Measurements from ENCODE around the gene LAMA3.

The LAMA3 gene

GRCh38 chr18:23810396-23810795, 121.1 kb downstream of the LAMA3 start:
- no peak for DNase-seq (ENCODE audit: low read depth, low spot score)
- Histone ChIP-seq H3K4me1 (ENCODE audit: insufficient read depth, insufficient read length) (peaks cover 2% of the 10 kb centered on the region), H3K9me3 (ENCODE audit: insufficient read depth, low read length) (no peaks in the 10 kb centered on the region), H3K9ac (ENCODE audit: insufficient read length, low read depth) (no peak overlapping the region), H3K4me3 (ENCODE audit: insufficient read length, low read depth) (no peak overlapping the region), H3K27me3 (ENCODE audit: insufficient read depth, insufficient read length) (no peaks in the 10 kb centered on the region), H3K36me3 (ENCODE audit: insufficient read depth, insufficient read length, low read length) (no peaks in the 10 kb centered on the region)
- TF ChIP-seq SUZ12 (IDR thresholded peaks at IDR 0.05; ENCODE audit: extremely low read depth, insufficient read depth, insufficient read length) (no peak), YY1 (IDR thresholded peaks at IDR 0.05; ENCODE audit: insufficient read depth, insufficient read length) (no peak), ZNF274 (IDR thresholded peaks at IDR 0.05; ENCODE audit: low read depth, low read length) (no peak)

- TF ChIP-seq SUZ12 (IDR thresholded peaks at IDR 0.05; ENCODE audit: extremely low read depth, insufficient read depth, insufficient read length): no peak
- TF ChIP-seq YY1 (IDR thresholded peaks at IDR 0.05; ENCODE audit: insufficient read depth, insufficient read length): no peak
- no peak for TF ChIP-seq ZNF274 (IDR thresholded peaks at IDR 0.05; ENCODE audit: low read depth, low read length)
- DNase-seq (ENCODE audit: low read depth, low spot score): no peak
- Histone ChIP-seq H3K27me3 (ENCODE audit: insufficient read depth, insufficient read length) (no peaks in the 10 kb centered on the region), H3K9ac (ENCODE audit: insufficient read length, low read depth) (no peak overlapping the region), H3K36me3 (ENCODE audit: insufficient read depth, insufficient read length, low read length) (no peaks in the 10 kb centered on the region), H3K4me3 (ENCODE audit: insufficient read length, low read depth) (no peak overlapping the region), H3K9me3 (ENCODE audit: insufficient read depth, low read length) (no peaks in the 10 kb centered on the region), H3K4me1 (ENCODE audit: insufficient read depth, insufficient read length) (peaks cover 2% of the 10 kb centered on the region)
Observed at GRCh38 chr18:23811176-23811575, 121.9 kb downstream of the LAMA3 start.

- peaks cover 2% of the 10 kb centered on the region for H3K4me1 ChIP-seq (ENCODE audit: insufficient read depth, insufficient read length)
- H3K36me3 ChIP-seq (ENCODE audit: insufficient read depth, insufficient read length, low read length): no peaks in the 10 kb centered on the region
- no peak for TF ChIP-seq YY1 (IDR thresholded peaks at IDR 0.05; ENCODE audit: insufficient read depth, insufficient read length)
- TF ChIP-seq ZNF274 (IDR thresholded peaks at IDR 0.05; ENCODE audit: low read depth, low read length): no peak
- TF ChIP-seq SUZ12 (IDR thresholded peaks at IDR 0.05; ENCODE audit: extremely low read depth, insufficient read depth, insufficient read length): no peak
- DNase-seq (ENCODE audit: low read depth, low spot score): no peak
- no peaks in the 10 kb centered on the region for H3K27me3 ChIP-seq (ENCODE audit: insufficient read depth, insufficient read length)
- H3K4me3 ChIP-seq (ENCODE audit: insufficient read length, low read depth): no peak overlapping the region
- no peak overlapping the region for H3K9ac ChIP-seq (ENCODE audit: insufficient read length, low read depth)
- no peaks in the 10 kb centered on the region for H3K9me3 ChIP-seq (ENCODE audit: insufficient read depth, low read length)
Observed at GRCh38 chr18:23812546-23813440, 123.5 kb downstream of the LAMA3 start.

- Histone ChIP-seq H3K4me3 (ENCODE audit: insufficient read length, low read depth) (no peak overlapping the region), H3K4me1 (ENCODE audit: insufficient read depth, insufficient read length) (peaks cover 2% of the 10 kb centered on the region), H3K27me3 (ENCODE audit: insufficient read depth, insufficient read length) (no peaks in the 10 kb centered on the region), H3K36me3 (ENCODE audit: insufficient read depth, insufficient read length, low read length) (no peaks in the 10 kb centered on the region), H3K9ac (ENCODE audit: insufficient read length, low read depth) (no peak overlapping the region), H3K9me3 (ENCODE audit: insufficient read depth, low read length) (no peaks in the 10 kb centered on the region)
- TF ChIP-seq ZNF274 (IDR thresholded peaks at IDR 0.05; ENCODE audit: low read depth, low read length) (no peak), YY1 (IDR thresholded peaks at IDR 0.05; ENCODE audit: insufficient read depth, insufficient read length) (no peak), SUZ12 (IDR thresholded peaks at IDR 0.05; ENCODE audit: extremely low read depth, insufficient read depth, insufficient read length) (no peak)
- DNase-seq (ENCODE audit: low read depth, low spot score): no peak
Observed at GRCh38 chr18:23814991-23815614, 125.8 kb downstream of the LAMA3 start.

- Histone ChIP-seq H3K9ac (ENCODE audit: insufficient read length, low read depth) (no peak overlapping the region), H3K9me3 (ENCODE audit: insufficient read depth, low read length) (no peaks in the 10 kb centered on the region), H3K4me3 (ENCODE audit: insufficient read length, low read depth) (no peak overlapping the region), H3K27me3 (ENCODE audit: insufficient read depth, insufficient read length) (no peaks in the 10 kb centered on the region), H3K4me1 (ENCODE audit: insufficient read depth, insufficient read length) (peaks cover 2% of the 10 kb centered on the region), H3K36me3 (ENCODE audit: insufficient read depth, insufficient read length, low read length) (no peaks in the 10 kb centered on the region)
- TF ChIP-seq ZNF274 (IDR thresholded peaks at IDR 0.05; ENCODE audit: low read depth, low read length) (no peak), SUZ12 (IDR thresholded peaks at IDR 0.05; ENCODE audit: extremely low read depth, insufficient read depth, insufficient read length) (no peak), YY1 (IDR thresholded peaks at IDR 0.05; ENCODE audit: insufficient read depth, insufficient read length) (no peak)
- no peak for DNase-seq (ENCODE audit: low read depth, low spot score)
Observed at GRCh38 chr18:23816021-23816420, 126.8 kb downstream of the LAMA3 start.

GRCh38 chr18:23816740-23817139, 127.5 kb downstream of the LAMA3 start:
- no peak for DNase-seq (ENCODE audit: low read depth, low spot score)
- Histone ChIP-seq H3K4me1 (ENCODE audit: insufficient read depth, insufficient read length) (no peaks in the 10 kb centered on the region), H3K4me3 (ENCODE audit: insufficient read length, low read depth) (no peak overlapping the region), H3K9ac (ENCODE audit: insufficient read length, low read depth) (no peak overlapping the region), H3K9me3 (ENCODE audit: insufficient read depth, low read length) (no peaks in the 10 kb centered on the region), H3K36me3 (ENCODE audit: insufficient read depth, insufficient read length, low read length) (no peaks in the 10 kb centered on the region), H3K27me3 (ENCODE audit: insufficient read depth, insufficient read length) (no peaks in the 10 kb centered on the region)
- TF ChIP-seq ZNF274 (IDR thresholded peaks at IDR 0.05; ENCODE audit: low read depth, low read length) (no peak), YY1 (IDR thresholded peaks at IDR 0.05; ENCODE audit: insufficient read depth, insufficient read length) (no peak), SUZ12 (IDR thresholded peaks at IDR 0.05; ENCODE audit: extremely low read depth, insufficient read depth, insufficient read length) (no peak)

- Histone ChIP-seq H3K9me3 (ENCODE audit: insufficient read depth, low read length) (no peaks in the 10 kb centered on the region), H3K9ac (ENCODE audit: insufficient read length, low read depth) (no peak overlapping the region), H3K4me3 (ENCODE audit: insufficient read length, low read depth) (no peak overlapping the region), H3K36me3 (ENCODE audit: insufficient read depth, insufficient read length, low read length) (no peaks in the 10 kb centered on the region), H3K4me1 (ENCODE audit: insufficient read depth, insufficient read length) (no peaks in the 10 kb centered on the region), H3K27me3 (ENCODE audit: insufficient read depth, insufficient read length) (no peaks in the 10 kb centered on the region)
- TF ChIP-seq SUZ12 (IDR thresholded peaks at IDR 0.05; ENCODE audit: extremely low read depth, insufficient read depth, insufficient read length) (no peak), ZNF274 (IDR thresholded peaks at IDR 0.05; ENCODE audit: low read depth, low read length) (no peak), YY1 (IDR thresholded peaks at IDR 0.05; ENCODE audit: insufficient read depth, insufficient read length) (no peak)
- DNase-seq (ENCODE audit: low read depth, low spot score): no peak
Observed at GRCh38 chr18:23819001-23819400, 129.7 kb downstream of the LAMA3 start.
